NK-92 treated with Interleukin-12 subunit alpha and Interleukin-12 subunit beta, amount 100 ng/mL, for 24 hours (cell line): Measurements from ENCODE around the gene OBP2B.
A peak's percentile ranks its signal among the peaks of the same experiment; 100 is the strongest.

Source experiments
- DNase-seq: peaks from one replicate; lab custom pipeline; 2025; lab: John Stamatoyannopoulos, UW

OBP2B gene

GRCh38 chr9:133167096-133167730 is 41.8 kb downstream of the OBP2B start:
- DNase-seq: no peak

GRCh38 chr9:133166392-133166791 is 42.7 kb downstream of the OBP2B start:
- DNase-seq: no peak

DNA sequence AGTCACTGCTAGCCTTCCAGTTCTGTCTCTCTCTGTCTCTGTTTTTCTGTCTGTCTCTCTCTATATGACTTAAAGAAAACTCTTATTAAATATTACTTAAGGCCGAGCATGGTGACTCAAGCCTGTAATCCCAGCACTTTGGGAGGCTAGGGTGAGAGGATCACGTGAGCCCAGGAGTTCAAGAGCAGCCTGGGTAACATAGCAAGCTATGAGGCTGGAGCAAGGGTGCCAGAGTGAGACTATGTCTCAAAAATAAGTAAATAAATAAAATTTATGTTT is 43.7 kb downstream of the OBP2B start:
- no peak for DNase-seq

GRCh38 chr9:133164191-133164590 is 44.9 kb downstream of the OBP2B start:
- DNase-seq: no peak

- DNase-seq: no peak
Observed at GRCh38 chr9:133163504-133164172, 45.4 kb downstream of the OBP2B start, which contains the start of gene GBGT1. TSS of gene GBGT1 (minus strand) at chr9:133163914. CDS start at chr9:133162412, 1,502 bp downstream.

DNA sequence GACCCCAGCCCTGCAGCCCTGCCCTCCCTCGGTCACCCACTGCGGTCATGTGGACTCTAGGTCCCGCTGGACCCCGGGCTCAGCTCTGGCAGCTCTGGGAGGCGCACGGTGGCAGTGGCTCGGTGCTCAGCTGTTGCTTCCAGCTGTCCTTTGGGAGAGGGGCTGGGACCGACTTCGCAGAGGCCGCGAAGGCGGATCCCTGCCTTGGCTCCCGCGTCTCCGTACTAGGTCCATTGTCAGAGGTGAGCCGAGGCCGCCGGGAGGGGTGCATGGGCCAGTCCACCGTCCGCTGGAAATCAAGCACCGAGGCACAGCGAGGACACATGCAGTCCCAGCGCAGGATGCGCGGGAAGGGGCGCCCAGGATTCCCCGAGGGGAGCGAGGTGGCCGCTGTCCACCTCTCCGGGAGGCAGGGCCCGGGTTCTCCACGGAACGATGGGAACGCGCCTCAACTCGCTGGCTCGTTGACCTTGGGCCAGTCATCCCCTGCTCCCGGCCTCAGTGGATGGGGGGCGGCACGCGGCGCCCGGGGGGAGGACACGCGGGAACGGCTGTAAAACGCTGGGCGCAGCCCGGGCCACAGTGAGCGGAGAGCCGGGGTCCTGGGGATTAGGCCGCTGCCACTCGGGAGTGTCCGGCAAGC is 46.1 kb downstream of the OBP2B start:
- no peak for DNase-seq

GRCh38 chr9:133161547-133161950 is 47.5 kb downstream of the OBP2B start:
- DNase-seq: no peak

DNA sequence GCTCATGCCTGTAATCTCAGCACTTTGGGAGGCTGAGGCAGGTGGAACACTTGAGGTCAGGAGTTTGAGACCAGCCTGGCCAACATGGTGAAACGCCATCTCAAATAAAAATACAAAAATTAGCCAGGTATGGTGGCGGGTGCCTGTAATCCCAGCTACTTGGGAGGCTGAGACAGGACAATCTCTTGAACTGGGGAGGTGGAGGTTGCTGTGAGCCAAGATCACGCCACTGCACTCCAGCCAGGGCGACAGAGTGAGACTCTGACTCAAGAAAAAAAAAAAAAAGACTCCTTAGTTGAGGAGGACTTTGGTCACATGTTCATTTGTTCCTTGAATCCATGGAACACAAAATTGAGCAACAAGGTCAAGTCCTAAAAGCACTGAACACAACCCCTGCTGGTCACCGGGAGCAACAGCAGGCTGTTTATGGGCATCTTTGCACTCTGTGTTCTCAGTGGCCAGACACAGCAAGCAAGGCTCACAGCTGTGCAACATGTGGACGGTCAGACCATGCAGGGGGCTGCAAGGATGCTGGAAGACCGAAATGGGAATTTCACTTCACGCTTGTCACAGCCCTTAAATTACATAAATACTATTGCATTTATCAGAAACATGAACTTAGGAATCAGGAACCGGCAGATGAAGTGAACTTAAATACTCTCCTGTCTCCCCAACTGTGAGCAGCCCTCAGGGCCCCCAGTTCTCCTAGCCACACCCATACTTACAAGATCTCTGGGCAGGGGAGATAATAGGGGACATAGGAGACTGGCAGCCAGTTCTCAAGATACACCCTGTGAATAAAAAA is 48.1 kb downstream of the OBP2B start:
- peak; percentile 30 for DNase-seq

DNA sequence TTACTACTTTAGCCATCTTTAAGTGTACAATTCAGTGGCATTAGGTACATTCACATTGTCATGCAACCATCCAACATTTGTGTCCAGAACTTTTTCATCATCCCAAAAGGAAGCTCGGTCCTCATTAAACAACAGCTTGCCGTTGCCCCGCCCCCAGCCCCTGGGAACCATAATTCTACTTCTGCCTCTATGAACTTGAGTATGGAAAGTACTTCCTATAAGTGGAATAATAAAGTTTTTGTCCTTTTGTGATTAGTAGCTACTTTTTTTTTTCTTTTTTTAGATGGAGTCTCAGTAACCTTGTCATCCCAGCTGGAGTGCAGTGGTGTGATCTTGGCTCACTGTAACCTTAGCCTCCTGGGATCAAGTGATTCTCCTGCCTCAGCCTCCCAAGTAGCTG is 50.4 kb downstream of the OBP2B start:
- no peak for DNase-seq
